GM12878 (cell line): ENCODE measurements around the gene MACROD2. TPM values are rescaled to one million over a fixed set of nuclear protein-coding genes. Genes with fewer than 3 reads are reported as not detected.

ENCODE experiments used
- ATAC-seq: fragments of 200-7000 bp; cut with Tn5 transposase; 3 replicates; pipeline ENCODE4 v1.9.1; 2020; ENCODE audit warnings: mild to moderate bottlenecking, moderate library complexity
- BruUV-seq: library from RNA; stranded (reverse); fragments of 400-500 nt; replicated peaks from 2 replicates; lab custom pipeline; 2021; lab: Mats Ljungman, UMichigan
- CTCF ChIA-PET: fragments of 300-600 bp; sonication (Branson Sonifier 250); formaldehyde crosslinking; extraction: SDS; loops from one replicate; lab custom pipeline; 2021; ENCODE audit warnings: inconsistent platforms; lab: Yijun Ruan, JAX
- POLR2A ChIA-PET: fragments of 350-600 bp; formaldehyde crosslinking; extraction: SDS; loops from one replicate; lab custom pipeline; 2021; ENCODE audit warnings: inconsistent platforms; lab: Charles Lee
- RAD21 ChIA-PET: fragments of 300-600 bp; sonication (Branson Sonifier 250); formaldehyde crosslinking; loops from one replicate; lab custom pipeline; 2023; ENCODE audit warnings: antibody characterized with exemption; ENCODE audit not compliant: unreplicated experiment; lab: Charles Lee
- SMC1A ChIA-PET: fragments of 300-600 bp; sonication (Branson Sonifier 250); formaldehyde crosslinking; loops from one replicate; lab custom pipeline; 2023; ENCODE audit not compliant: unreplicated experiment, uncharacterized antibody; lab: Charles Lee
- DNase-seq: peaks from one replicate; pipeline ENCODE4 v3.0.0-alpha.2; 2011; ENCODE audit warnings: low read depth, low spot score
- FAIRE-seq: peaks from 3 replicates; lab custom pipeline; 2011; peaks lifted over from hg19 to GRCh38; lab: Jason Lieb, UNC
- H2AFZ ChIP-seq: 2 replicates; pipeline ENCODE4 v1.6.0; 2011; ENCODE audit warnings: low read depth, low read length, control low read depth; ENCODE audit not compliant: control insufficient read depth
- H3K27ac ChIP-seq: 2 replicates; pipeline ENCODE4 v1.5.1; 2011; ENCODE audit warnings: control low read depth; ENCODE audit not compliant: control insufficient read depth, insufficient read depth
- H3K27me3 ChIP-seq, 2 experiments: replicated peaks in 1 of 2; 2 replicates each; pipeline versions ENCODE4 v1.6.0 to v1.6.1; 2011; ENCODE audit warnings: low read length in 1 of 2; ENCODE audit not compliant: control insufficient read depth in 2 of 2, insufficient read depth in 2 of 2
- H3K36me3 ChIP-seq, 2 experiments: 2 replicates each; pipeline ENCODE4 v1.5.1; 2011; ENCODE audit warnings: low read length in 1 of 2; ENCODE audit not compliant: control insufficient read depth in 2 of 2, insufficient read depth in 2 of 2
- H3K4me1 ChIP-seq: 2 replicates; pipeline ENCODE4 v1.6.1; 2011; ENCODE audit warnings: mild to moderate bottlenecking, low read length, moderate library complexity, mixed read lengths; ENCODE audit not compliant: control insufficient read depth, insufficient read depth
- H3K4me2 ChIP-seq: 2 replicates; pipeline ENCODE4 v1.6.0; 2011; ENCODE audit warnings: control low read depth; ENCODE audit not compliant: control insufficient read depth, insufficient read depth
- H3K4me3 ChIP-seq: fragments of 200-600 bp; sonication (generic); 2 replicates; pipeline ENCODE4 v1.5.1; 2016
- H3K79me2 ChIP-seq: 2 replicates; pipeline ENCODE4 v1.6.0; 2011; ENCODE audit warnings: low read length; ENCODE audit not compliant: control insufficient read depth, insufficient read depth
- H3K9ac ChIP-seq: 2 replicates; pipeline ENCODE4 v1.8.0; 2011; ENCODE audit warnings: low read length, control low read depth, mixed read lengths; ENCODE audit not compliant: control insufficient read depth, insufficient read depth
- H3K9me3 ChIP-seq: replicated peaks from 3 replicates; pipeline ENCODE4 v1.5.1; 2011; ENCODE audit warnings: mild to moderate bottlenecking, low read length; ENCODE audit not compliant: control insufficient read depth, insufficient read depth
- H4K20me1 ChIP-seq: 2 replicates; pipeline ENCODE4 v1.6.0; 2011; ENCODE audit not compliant: control insufficient read depth, insufficient read depth
- ASH2L ChIP-seq: fragments of 300-600, 200-600 bp; sonication (generic); IDR thresholded peaks from 2 replicates; pipeline ENCODE4 v1.6.1; 2017; ENCODE audit warnings: low read depth, mild to moderate bottlenecking, borderline replicate concordance
- BRCA1 ChIP-seq: IDR thresholded peaks from 2 replicates; pipeline ENCODE4 v1.6.1; 2011; ENCODE audit warnings: low read depth, low read length, improper control_type of control experiment
- MEF2A ChIP-seq: IDR thresholded peaks from 2 replicates; pipeline ENCODE4 v1.6.1; 2011; ENCODE audit warnings: low read depth, mild to moderate bottlenecking, low read length, moderate library complexity; ENCODE audit not compliant: insufficient read depth
- NFYA ChIP-seq: IDR thresholded peaks from 2 replicates; pipeline ENCODE4 v1.6.1; 2011; ENCODE audit warnings: low read depth, mild to moderate bottlenecking, low read length, improper control_type of control experiment, borderline replicate concordance
- STAT3 ChIP-seq: IDR thresholded peaks from 2 replicates; pipeline ENCODE4 v1.6.1; 2011; ENCODE audit warnings: low read depth, low read length, improper control_type of control experiment
- TCF7 ChIP-seq: IDR thresholded peaks from 2 replicates; pipeline ENCODE4 v1.6.1; 2014; ENCODE audit warnings: antibody characterized with exemption, borderline replicate concordance
- ZNF384 ChIP-seq: IDR thresholded peaks from 2 replicates; pipeline ENCODE4 v1.6.1; 2012; ENCODE audit warnings: low read depth, mild to moderate bottlenecking, low read length, improper control_type of control experiment, borderline replicate concordance
- ZNF622 ChIP-seq: fragments of 450-650 bp; IDR thresholded peaks from 2 replicates; pipeline ENCODE4 v1.6.1; 2017; ENCODE audit warnings: mild to moderate bottlenecking, inconsistent platforms
- WGBS: methylation state at CpG from one replicate; pipeline ENCODE4 v1.1.6; 2016; ENCODE audit warnings: low lambda C conversion rate; ENCODE audit not compliant: insufficient replicate concordance, insufficient coverage; ENCODE audit errors: missing lambda C conversion rate; 5-methylcytosine and 5-hydroxymethylcytosine counted together
- in situ Hi-C: fragments of 300-500 bp; cut with MboI; formaldehyde crosslinking; loops from 9 replicates; pipeline ENCODE4 v1.14.3; 2018; ENCODE audit warnings: mixed read lengths
- intact Hi-C: fragments of 100-400 bp; cut with micrococcal nuclease; formaldehyde crosslinking; loops from one replicate; pipeline ENCODE4 v1.14.2; 2022; ENCODE audit not compliant: unreplicated experiment
- polyA plus RNA-seq, 11 experiments: library from polyadenylated mRNA; depleted of rRNA in 4 of 11; unstranded in 6 of 11; stranded (reverse) in 5 of 11; fragments of >200 nt; fragmentation: Nextera tagmentation in 4 of 11; fragmentation: Illumina TruSeq in 1 of 11; extraction: Ambion mirVana in 4 of 11; extraction: Trizol in 1 of 11; gene quantifications; 1 replicate in 1 of 11; 2 replicates in 10 of 11; pipeline versions ENCODE4 v1.2.1 to v1.2.3, GENCODE V29; 2011 to 2016; ENCODE audit warnings: inconsistent platforms in 2 of 11, missing spikeins in 2 of 11, low read depth in 1 of 11
- total RNA-seq, 4 experiments: library from RNA; depleted of rRNA in 3 of 4; stranded (reverse); fragments of >200 nt in 3 of 4; fragmentation: Illumina TruSeq in 1 of 4; extraction: Trizol in 1 of 4; gene quantifications; 2 replicates each; pipeline versions ENCODE4 v1.2.1 to v1.2.3, GENCODE V29; 2013 to 2021
- TF ChIP-seq, protein P1 (sequence below): IDR thresholded peaks from 2 replicates; pipeline ENCODE4 v1.6.1; 2012; ENCODE audit warnings: low read depth, low read length, improper control_type of control experiment
- TF ChIP-seq, protein P2 (sequence below): IDR thresholded peaks from 2 replicates; pipeline ENCODE4 v1.6.1; 2012; ENCODE audit warnings: mild to moderate bottlenecking, low read depth, low read length
- TF ChIP-seq, protein P3 (sequence below): IDR thresholded peaks from 2 replicates; pipeline ENCODE4 v1.6.1; 2012; ENCODE audit warnings: improper control_type of control experiment, low read depth, low read length; ENCODE audit not compliant: insufficient replicate concordance

The MACROD2 gene
- total and polyA plus RNA-seq, 10 of the 15 experiments (the other 5 are each of a cell fraction or from before 2014, with no cell fraction given): 1.1 to 21.5 (median 2.2) TPM

DNA sequence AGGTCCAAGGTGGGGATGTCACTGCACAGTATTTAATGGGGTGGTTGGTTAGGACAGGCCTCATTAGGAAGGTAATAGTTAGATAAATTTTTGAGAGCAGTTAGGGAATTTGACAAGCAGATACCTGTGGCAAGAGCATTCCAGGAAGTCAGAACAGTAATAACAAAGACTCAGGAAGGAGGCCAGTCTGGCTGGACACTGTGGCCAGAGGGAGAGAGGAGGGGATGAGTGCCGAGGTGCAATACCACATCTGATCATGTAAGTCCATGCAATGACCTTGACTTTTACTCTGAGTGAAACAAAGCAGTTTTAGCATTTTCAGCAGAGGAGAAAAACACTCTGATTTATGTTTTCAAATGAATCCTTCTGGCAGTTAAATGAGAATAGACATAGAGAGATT, 1332.8 kb downstream of the MACROD2 start:
- RAD21 ChIA-PET: no interaction called here
- TF ChIP-seq TCF7 (no peak), MEF2A (no peak), STAT3 (no peak), NFYA (no peak), ZNF622 (no peak), BRCA1 (no peak), ZNF384 (no peak), ASH2L (no peak)
- TF ChIP-seq, protein P1, sequence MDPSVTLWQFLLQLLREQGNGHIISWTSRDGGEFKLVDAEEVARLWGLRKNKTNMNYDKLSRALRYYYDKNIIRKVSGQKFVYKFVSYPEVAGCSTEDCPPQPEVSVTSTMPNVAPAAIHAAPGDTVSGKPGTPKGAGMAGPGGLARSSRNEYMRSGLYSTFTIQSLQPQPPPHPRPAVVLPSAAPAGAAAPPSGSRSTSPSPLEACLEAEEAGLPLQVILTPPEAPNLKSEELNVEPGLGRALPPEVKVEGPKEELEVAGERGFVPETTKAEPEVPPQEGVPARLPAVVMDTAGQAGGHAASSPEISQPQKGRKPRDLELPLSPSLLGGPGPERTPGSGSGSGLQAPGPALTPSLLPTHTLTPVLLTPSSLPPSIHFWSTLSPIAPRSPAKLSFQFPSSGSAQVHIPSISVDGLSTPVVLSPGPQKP: no peak
- TF ChIP-seq, protein P2, sequence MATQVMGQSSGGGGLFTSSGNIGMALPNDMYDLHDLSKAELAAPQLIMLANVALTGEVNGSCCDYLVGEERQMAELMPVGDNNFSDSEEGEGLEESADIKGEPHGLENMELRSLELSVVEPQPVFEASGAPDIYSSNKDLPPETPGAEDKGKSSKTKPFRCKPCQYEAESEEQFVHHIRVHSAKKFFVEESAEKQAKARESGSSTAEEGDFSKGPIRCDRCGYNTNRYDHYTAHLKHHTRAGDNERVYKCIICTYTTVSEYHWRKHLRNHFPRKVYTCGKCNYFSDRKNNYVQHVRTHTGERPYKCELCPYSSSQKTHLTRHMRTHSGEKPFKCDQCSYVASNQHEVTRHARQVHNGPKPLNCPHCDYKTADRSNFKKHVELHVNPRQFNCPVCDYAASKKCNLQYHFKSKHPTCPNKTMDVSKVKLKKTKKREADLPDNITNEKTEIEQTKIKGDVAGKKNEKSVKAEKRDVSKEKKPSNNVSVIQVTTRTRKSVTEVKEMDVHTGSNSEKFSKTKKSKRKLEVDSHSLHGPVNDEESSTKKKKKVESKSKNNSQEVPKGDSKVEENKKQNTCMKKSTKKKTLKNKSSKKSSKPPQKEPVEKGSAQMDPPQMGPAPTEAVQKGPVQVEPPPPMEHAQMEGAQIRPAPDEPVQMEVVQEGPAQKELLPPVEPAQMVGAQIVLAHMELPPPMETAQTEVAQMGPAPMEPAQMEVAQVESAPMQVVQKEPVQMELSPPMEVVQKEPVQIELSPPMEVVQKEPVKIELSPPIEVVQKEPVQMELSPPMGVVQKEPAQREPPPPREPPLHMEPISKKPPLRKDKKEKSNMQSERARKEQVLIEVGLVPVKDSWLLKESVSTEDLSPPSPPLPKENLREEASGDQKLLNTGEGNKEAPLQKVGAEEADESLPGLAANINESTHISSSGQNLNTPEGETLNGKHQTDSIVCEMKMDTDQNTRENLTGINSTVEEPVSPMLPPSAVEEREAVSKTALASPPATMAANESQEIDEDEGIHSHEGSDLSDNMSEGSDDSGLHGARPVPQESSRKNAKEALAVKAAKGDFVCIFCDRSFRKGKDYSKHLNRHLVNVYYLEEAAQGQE: no peak
- TF ChIP-seq, protein P3, sequence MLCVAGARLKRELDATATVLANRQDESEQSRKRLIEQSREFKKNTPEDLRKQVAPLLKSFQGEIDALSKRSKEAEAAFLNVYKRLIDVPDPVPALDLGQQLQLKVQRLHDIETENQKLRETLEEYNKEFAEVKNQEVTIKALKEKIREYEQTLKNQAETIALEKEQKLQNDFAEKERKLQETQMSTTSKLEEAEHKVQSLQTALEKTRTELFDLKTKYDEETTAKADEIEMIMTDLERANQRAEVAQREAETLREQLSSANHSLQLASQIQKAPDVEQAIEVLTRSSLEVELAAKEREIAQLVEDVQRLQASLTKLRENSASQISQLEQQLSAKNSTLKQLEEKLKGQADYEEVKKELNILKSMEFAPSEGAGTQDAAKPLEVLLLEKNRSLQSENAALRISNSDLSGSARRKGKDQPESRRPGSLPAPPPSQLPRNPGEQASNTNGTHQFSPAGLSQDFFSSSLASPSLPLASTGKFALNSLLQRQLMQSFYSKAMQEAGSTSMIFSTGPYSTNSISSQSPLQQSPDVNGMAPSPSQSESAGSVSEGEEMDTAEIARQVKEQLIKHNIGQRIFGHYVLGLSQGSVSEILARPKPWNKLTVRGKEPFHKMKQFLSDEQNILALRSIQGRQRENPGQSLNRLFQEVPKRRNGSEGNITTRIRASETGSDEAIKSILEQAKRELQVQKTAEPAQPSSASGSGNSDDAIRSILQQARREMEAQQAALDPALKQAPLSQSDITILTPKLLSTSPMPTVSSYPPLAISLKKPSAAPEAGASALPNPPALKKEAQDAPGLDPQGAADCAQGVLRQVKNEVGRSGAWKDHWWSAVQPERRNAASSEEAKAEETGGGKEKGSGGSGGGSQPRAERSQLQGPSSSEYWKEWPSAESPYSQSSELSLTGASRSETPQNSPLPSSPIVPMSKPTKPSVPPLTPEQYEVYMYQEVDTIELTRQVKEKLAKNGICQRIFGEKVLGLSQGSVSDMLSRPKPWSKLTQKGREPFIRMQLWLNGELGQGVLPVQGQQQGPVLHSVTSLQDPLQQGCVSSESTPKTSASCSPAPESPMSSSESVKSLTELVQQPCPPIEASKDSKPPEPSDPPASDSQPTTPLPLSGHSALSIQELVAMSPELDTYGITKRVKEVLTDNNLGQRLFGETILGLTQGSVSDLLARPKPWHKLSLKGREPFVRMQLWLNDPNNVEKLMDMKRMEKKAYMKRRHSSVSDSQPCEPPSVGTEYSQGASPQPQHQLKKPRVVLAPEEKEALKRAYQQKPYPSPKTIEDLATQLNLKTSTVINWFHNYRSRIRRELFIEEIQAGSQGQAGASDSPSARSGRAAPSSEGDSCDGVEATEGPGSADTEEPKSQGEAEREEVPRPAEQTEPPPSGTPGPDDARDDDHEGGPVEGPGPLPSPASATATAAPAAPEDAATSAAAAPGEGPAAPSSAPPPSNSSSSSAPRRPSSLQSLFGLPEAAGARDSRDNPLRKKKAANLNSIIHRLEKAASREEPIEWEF: no peak
- FAIRE-seq (no peak), DNase-seq (no peak), ATAC-seq (no peak)
- in situ Hi-C loops (no loop called here), intact Hi-C loops (no loop called here)
- Histone ChIP-seq H3K9ac (no peak overlapping the region), H3K4me2 (no peak overlapping the region), H4K20me1 (no peaks in the 10 kb centered on the region), H3K4me3 (no peak overlapping the region), H2AFZ (no peak overlapping the region), H3K4me1 (no peaks in the 10 kb centered on the region), H3K27me3 (no peaks in the 10 kb centered on the region), H3K79me2 (no peaks in the 10 kb centered on the region), H3K27ac (no peak overlapping the region), H3K9me3 (no peaks in the 10 kb centered on the region; the same call in 2 of the 3 replicates), H3K36me3 (no peaks in the 10 kb centered on the region)
- POLR2A ChIA-PET: no interaction called here
- SMC1A ChIA-PET: no interaction called here
- no TSS peak for BruUV-seq
- 45% methylated on average over 1 of the region's 1 CpG for WGBS
- CTCF ChIA-PET: no interaction called here
